Ectodermal cell (in vitro differentiated cells): ENCODE results near the gene LTB4R2.

Source experiments
- H3K27ac ChIP-seq: 2 replicates; pipeline ENCODE4 v1.7.0; 2013; ENCODE audit warnings: mild to moderate bottlenecking, low read depth, low read length; ENCODE audit not compliant: insufficient read depth, poor library complexity, severe bottlenecking
- H3K27me3 ChIP-seq: 2 replicates; pipeline ENCODE4 v1.7.0; 2013; ENCODE audit warnings: mild to moderate bottlenecking, low read length; ENCODE audit not compliant: insufficient read depth, control insufficient read depth, poor library complexity, severe bottlenecking
- H3K36me3 ChIP-seq: one replicate; pipeline ENCODE4 v1.7.0; 2013; ENCODE audit warnings: low read length; ENCODE audit not compliant: control insufficient read depth, insufficient read depth
- H3K4me1 ChIP-seq: one replicate; pipeline ENCODE4 v1.7.0; 2013; ENCODE audit warnings: low read length; ENCODE audit not compliant: control insufficient read depth, insufficient read depth
- H3K4me3 ChIP-seq: 2 replicates; pipeline ENCODE4 v1.7.0; 2013; ENCODE audit warnings: low read depth, low read length, control low read depth; ENCODE audit not compliant: insufficient read depth
- H3K9me3 ChIP-seq: 2 replicates; pipeline ENCODE4 v1.7.0; 2013; ENCODE audit warnings: mild to moderate bottlenecking, low read length, moderate library complexity; ENCODE audit not compliant: control insufficient read depth
- WGBS, 2 experiments: methylation state at CpG; one replicate each; pipeline ENCODE4 v1.1.7; 2013; ENCODE audit warnings: missing lambda C conversion rate in 2 of 2; 5-methylcytosine and 5-hydroxymethylcytosine counted together

The LTB4R2 gene

GRCh38 chr14:24299255-24300191 is 10.4 kb upstream of the LTB4R2 start, which contains the start of the genes DHRS1 and NOP9:
TSS of gene DHRS1 (minus strand) at chr14:24299780. CDS start at chr14:24299106, 674 bp downstream.
TSS of gene NOP9 (plus strand) at chr14:24299850. CDS start at chr14:24299955, 105 bp downstream.
- H3K4me3 ChIP-seq = peak within 1 kb of the TSS; percentile 92
- 1% methylated on average over 75 of the region's 75 CpGs for WGBS, 2 experiments

GRCh38 chr14:24300326-24300980 is 9.5 kb upstream of the LTB4R2 start:
- Histone ChIP-seq H3K9me3 (no peaks in the 10 kb centered on the region), H3K4me1 (peaks cover 7% of the 10 kb centered on the region), H3K27me3 (no peaks in the 10 kb centered on the region), H3K27ac (no peak overlapping the region), H3K4me3 (peak overlapping the region; percentile 92), H3K36me3 (peaks cover 38% of the 10 kb centered on the region)
- 43% methylated on average over 16 of the region's 16 CpGs for WGBS, 2 experiments

More at GRCh38 chr14:24299255-24300191, 10.4 kb upstream of the LTB4R2 start, which contains the start of the genes DHRS1 and NOP9:
- Histone ChIP-seq H3K36me3 (peaks cover 31% of the 10 kb centered on the region), H3K9me3 (no peaks in the 10 kb centered on the region), H3K27me3 (no peaks in the 10 kb centered on the region), H3K4me1 (peaks cover 7% of the 10 kb centered on the region), H3K27ac (peak within 1 kb of the TSS; percentile 44)

GRCh38 chr14:24304019-24304387 is 5.9 kb upstream of the LTB4R2 start:
- 96% methylated on average over 11 of the region's 11 CpGs for WGBS, 2 experiments
- Histone ChIP-seq H3K27ac (no peak overlapping the region), H3K9me3 (no peaks in the 10 kb centered on the region), H3K4me3 (no peak overlapping the region), H3K36me3 (peaks cover 44% of the 10 kb centered on the region), H3K27me3 (no peaks in the 10 kb centered on the region), H3K4me1 (peaks cover 3% of the 10 kb centered on the region)

- no peak overlapping the region for H3K4me3 ChIP-seq
- 86 to 88% methylated on average over 11 of the region's 11 CpGs for WGBS, 2 experiments
- H3K9me3 ChIP-seq = no peaks in the 10 kb centered on the region
- no peaks in the 10 kb centered on the region for H3K27me3 ChIP-seq
- no peak overlapping the region for H3K27ac ChIP-seq
- H3K36me3 ChIP-seq = peaks cover 37% of the 10 kb centered on the region
- H3K4me1 ChIP-seq = no peaks in the 10 kb centered on the region
These were observed 2.8 kb upstream of the LTB4R2 start for GRCh38 chr14:24307156-24307574.

DNA sequence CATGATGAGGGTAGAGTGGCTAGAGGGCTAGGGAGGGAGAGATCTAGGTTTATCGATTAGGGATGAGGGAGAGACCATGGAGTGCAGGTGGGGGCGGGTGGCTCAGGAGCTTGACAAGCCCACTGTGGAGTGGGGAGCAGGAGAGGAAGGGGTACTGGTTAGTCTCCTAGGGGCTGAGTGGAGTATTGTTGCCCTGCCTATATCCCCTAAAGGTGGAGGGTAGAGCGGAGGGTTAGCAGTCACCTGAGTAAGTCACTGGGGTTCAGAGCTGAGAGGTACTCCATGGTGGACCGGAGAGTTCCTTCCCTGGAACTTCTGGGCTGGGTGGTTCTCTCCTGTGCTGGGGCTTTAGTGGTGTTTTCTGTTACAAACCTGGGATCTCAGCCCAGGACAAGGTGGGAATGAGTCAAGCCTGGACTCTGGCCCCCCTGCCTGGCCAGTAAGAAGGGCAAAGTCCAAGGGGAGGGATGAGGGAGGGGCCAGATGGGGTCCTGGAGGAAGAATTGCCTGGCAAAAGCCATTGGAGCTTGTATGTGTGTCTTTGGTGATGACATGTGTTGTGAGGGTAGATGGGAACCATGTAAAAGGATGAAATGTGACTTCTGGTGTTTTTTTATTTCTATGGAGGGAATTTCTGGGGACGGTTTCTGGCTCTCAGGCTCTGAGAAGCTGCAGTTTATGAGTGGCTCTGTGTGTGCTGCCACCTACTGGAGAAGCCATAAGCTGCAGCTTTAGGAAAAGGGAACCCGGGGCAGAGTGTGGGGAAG is 2.2 kb upstream of the LTB4R2 start, which contains the start of gene CIDEB:
Gene CIDEB, minus strand, starts transcription at position 403 of the 767 bp plus-strand sequence. Its CDS starts 119 bp downstream, at position 284.
- Histone ChIP-seq H3K36me3 (peaks cover 32% of the 10 kb centered on the region), H3K4me1 (no peaks in the 10 kb centered on the region), H3K27ac (no peak within 1 kb of the TSS), H3K4me3 (no peak within 1 kb of the TSS), H3K27me3 (no peaks in the 10 kb centered on the region), H3K9me3 (no peaks in the 10 kb centered on the region)
- WGBS, 2 experiments = 71 to 73% methylated on average over 6 of the region's 6 CpGs

- H3K4me1 ChIP-seq = no peaks in the 10 kb centered on the region
- no peak overlapping the region for H3K27ac ChIP-seq
- H3K36me3 ChIP-seq = peaks cover 26% of the 10 kb centered on the region
- H3K4me3 ChIP-seq = no peak overlapping the region
- no peaks in the 10 kb centered on the region for H3K27me3 ChIP-seq
- WGBS, 2 experiments = 90 to 94% methylated on average over 7 of the region's 7 CpGs
- no peaks in the 10 kb centered on the region for H3K9me3 ChIP-seq
These were observed 1.4 kb upstream of the LTB4R2 start for GRCh38 chr14:24308342-24309124.

GRCh38 chr14:24310265-24310645 is 315 bp downstream of the LTB4R2 start:
- H3K9me3 ChIP-seq = no peaks in the 10 kb centered on the region
- no peaks in the 10 kb centered on the region for H3K4me1 ChIP-seq
- no peaks in the 10 kb centered on the region for H3K27me3 ChIP-seq
- H3K36me3 ChIP-seq = peaks cover 12% of the 10 kb centered on the region
- H3K4me3 ChIP-seq = no peak overlapping the region
- 93 to 95% methylated on average over 5 of the region's 5 CpGs for WGBS, 2 experiments
- H3K27ac ChIP-seq = no peak overlapping the region

GRCh38 chr14:24310646-24311604 is 985 bp downstream of the LTB4R2 start, which contains the start of gene LTB4R:
TSS of gene LTB4R (plus strand) at chr14:24311502. CDS start at chr14:24315652, 4,150 bp downstream.
- no peak within 1 kb of the TSS for H3K4me3 ChIP-seq
- H3K36me3 ChIP-seq = peaks cover 5% of the 10 kb centered on the region
- H3K27ac ChIP-seq = no peak within 1 kb of the TSS
- no peaks in the 10 kb centered on the region for H3K27me3 ChIP-seq
- no peaks in the 10 kb centered on the region for H3K9me3 ChIP-seq
- H3K4me1 ChIP-seq = no peaks in the 10 kb centered on the region
- 96% methylated on average over 99 of the region's 99 CpGs for WGBS, 2 experiments
